ENCODE measurements around the gene TAP1.
A peak's percentile ranks its signal among the peaks of the same experiment; 100 is the strongest.

The TAP1 gene

DNA sequence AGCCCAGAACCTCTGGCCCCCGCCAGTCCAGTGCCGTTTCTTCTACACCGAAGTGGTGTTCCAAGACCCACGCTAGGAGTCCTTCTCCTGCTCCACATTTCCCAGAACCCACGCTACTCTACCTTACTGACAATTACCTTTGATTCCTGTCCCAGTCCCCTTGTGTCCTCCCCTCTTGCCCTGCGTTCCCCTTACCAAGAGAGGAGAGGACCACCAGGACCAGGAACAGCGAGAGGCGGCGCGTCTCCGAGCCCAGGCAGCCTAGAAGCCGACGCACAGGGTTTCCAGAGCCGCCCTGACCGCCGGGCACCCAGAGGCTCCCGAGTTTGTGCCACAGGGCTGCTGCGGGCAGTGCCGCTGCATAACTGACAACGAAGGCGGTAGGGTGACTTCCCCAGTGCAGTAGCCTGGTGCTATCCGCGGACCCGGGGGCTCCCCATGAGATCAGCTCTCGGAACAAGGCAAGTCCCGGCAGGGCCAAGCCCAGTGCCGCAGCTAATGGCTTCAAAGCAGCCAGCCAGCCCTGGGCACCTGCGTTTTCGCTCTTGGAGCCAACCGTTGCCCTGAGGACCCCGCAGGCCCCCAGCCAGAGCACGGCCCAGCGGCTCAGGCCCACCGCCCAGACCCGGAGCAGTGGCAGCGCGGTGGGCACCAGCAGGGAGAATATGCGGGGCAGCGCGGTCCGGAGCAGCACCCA lies 512 bp downstream of the TAP1 start:
- Histone ChIP-seq H3K27me3 (no peaks in the 10 kb centered on the region), H3K4me1 (peaks cover 0 to 21% (median 14%) of the 10 kb centered on the region in 4 donors), H3K4me3 (peak overlapping the region; percentile 78 to 86), H3K9me3 (no peaks in the 10 kb centered on the region), H3K36me3 (peaks cover 23 to 33% (median 31%) of the 10 kb centered on the region in 3 donors), H3K27ac (peak overlapping the region; percentile 92 to 96)
- intact Hi-C loops (cut with DNase I; ENCODE audit: low total_unique reads) = loop anchor here (2.0 kb wide), 1 partner anchor 14 kb away; the partner anchor contains the start of gene TAP2
- DNase-seq = peak; percentile 46 to 79
- TF ChIP-seq, protein P1, sequence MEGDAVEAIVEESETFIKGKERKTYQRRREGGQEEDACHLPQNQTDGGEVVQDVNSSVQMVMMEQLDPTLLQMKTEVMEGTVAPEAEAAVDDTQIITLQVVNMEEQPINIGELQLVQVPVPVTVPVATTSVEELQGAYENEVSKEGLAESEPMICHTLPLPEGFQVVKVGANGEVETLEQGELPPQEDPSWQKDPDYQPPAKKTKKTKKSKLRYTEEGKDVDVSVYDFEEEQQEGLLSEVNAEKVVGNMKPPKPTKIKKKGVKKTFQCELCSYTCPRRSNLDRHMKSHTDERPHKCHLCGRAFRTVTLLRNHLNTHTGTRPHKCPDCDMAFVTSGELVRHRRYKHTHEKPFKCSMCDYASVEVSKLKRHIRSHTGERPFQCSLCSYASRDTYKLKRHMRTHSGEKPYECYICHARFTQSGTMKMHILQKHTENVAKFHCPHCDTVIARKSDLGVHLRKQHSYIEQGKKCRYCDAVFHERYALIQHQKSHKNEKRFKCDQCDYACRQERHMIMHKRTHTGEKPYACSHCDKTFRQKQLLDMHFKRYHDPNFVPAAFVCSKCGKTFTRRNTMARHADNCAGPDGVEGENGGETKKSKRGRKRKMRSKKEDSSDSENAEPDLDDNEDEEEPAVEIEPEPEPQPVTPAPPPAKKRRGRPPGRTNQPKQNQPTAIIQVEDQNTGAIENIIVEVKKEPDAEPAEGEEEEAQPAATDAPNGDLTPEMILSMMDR (IDR thresholded peaks at IDR 0.05) = no peak

DNA sequence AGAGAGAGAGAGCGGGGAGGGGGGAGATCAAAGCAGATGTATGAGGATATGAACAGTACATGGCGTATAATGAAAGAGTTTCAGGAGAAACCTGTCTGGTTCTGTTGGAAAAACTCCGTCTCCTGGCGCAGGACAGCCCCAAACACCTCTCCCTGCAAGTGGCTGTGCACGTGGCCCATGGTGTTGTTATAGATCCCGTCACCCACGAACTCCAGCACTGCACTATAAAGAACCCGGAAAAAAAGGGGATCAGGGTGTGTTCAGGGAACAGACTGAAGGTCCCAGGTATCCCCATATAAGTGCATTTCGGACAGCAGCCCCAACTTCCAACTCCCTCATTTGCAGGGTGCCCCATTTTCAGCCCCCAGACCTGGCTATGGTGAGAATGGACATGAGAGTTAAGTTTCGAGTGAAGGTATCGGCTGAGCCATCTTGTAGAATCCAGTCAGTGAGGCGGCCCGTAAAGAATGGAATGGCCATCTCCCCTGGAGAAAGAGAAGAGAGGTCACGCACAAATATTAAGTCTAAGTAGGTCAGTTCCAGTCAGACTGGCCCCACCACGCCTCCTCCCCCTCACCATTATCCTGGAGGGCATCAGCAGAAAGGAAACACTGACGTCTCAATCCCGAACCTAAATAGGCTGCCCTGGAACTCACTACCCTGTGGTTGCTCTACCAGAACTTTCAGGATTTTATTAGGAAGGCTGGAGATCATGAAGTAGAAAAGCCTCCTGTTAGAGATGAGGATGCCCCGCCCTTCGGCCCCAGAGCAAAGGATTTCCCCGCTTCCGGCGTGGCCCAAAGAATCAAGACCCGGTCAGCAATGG lies 1.3 kb downstream of the TAP1 start:
- H3K4me3 ChIP-seq = peak overlapping the region; percentile 78 to 86
- intact Hi-C loops (cut with DNase I; ENCODE audit: low total_unique reads) = loop anchor here (2.0 kb wide), 1 partner anchor 13 kb away; the partner anchor contains the start of gene TAP2
- TF ChIP-seq, protein P1 (IDR thresholded peaks at IDR 0.05) = no peak

DNA sequence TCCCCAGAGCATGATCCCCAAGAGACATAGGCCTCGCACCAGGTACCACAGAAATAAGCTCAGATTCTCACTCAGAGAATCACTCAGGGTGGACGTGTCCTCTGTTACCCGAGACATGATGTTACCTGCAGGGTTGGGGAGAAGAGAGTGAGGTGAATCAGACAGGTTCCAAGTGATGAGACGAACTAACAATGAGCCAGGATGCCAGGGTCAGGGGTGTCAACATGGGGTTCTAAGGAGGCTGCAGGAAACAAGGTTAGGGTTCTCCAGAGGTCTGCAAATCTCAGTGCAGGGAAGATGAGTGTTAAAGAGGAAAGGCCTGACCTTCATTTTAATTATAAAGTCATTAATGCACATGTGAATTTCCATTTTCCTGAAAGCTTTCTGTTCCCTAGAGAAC lies 2.5 kb downstream of the TAP1 start:
- peaks cover 0 to 21% (median 14%) of the 10 kb centered on the region in 4 donors for H3K4me1 ChIP-seq
- H3K4me3 ChIP-seq = no peak overlapping the region

More for the DNA sequence above, 1.3 kb downstream of the TAP1 start:
- peak; percentile 48 to 80 for DNase-seq
- no peaks in the 10 kb centered on the region for H3K27me3 ChIP-seq
- peaks cover 0 to 21% (median 14%) of the 10 kb centered on the region in 4 donors for H3K4me1 ChIP-seq
- H3K27ac ChIP-seq = peak overlapping the region; percentile 92 to 96
- H3K9me3 ChIP-seq = no peaks in the 10 kb centered on the region
- peaks cover 31 to 39% (median 35%) of the 10 kb centered on the region in 3 donors for H3K36me3 ChIP-seq

DNA sequence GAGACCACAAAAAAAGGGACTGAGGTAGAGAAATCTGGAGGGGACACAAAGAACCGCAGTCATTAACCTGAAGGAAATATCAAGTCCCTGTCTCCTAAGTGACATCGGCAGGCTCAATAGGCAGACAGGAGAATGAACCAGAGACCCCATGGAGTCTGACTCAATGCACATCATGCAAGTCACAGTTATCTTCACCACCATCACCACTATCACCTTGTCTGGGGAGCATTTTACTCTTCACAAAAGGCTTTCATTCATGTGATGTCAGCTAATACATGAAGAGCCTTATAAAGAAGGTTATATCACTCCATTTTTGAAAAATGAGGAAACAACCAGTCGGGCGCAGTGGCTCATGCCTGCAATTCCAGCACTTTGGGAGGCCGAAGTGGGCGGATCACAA lies 4.4 kb downstream of the TAP1 start:
- DNase-seq = no peak
- H3K4me1 ChIP-seq = peaks cover 0 to 22% (median 14%) of the 10 kb centered on the region in 4 donors
- no peaks in the 10 kb centered on the region for H3K27me3 ChIP-seq
- intact Hi-C loops (cut with DNase I; ENCODE audit: low total_unique reads) = loop anchor here (5.0 kb wide), 1 partner anchor 1037 kb away; no protein-coding TSS in a partner anchor
- H3K36me3 ChIP-seq = peaks cover 47 to 57% (median 56%) of the 10 kb centered on the region in 3 donors
- H3K27ac ChIP-seq = no peak overlapping the region
- H3K4me3 ChIP-seq = no peak overlapping the region
- TF ChIP-seq, protein P1 (IDR thresholded peaks at IDR 0.05) = no peak
- no peaks in the 10 kb centered on the region for H3K9me3 ChIP-seq

More for the DNA sequence above, 2.5 kb downstream of the TAP1 start:
- Histone ChIP-seq H3K9me3 (no peaks in the 10 kb centered on the region), H3K27ac (peak overlapping the region in 1 of 2 donors; percentile 10), H3K27me3 (no peaks in the 10 kb centered on the region), H3K36me3 (peaks cover 43 to 51% (median 47%) of the 10 kb centered on the region in 3 donors)
- intact Hi-C loops (cut with DNase I; ENCODE audit: low total_unique reads) = no loop called here
- no peak for DNase-seq
- TF ChIP-seq, protein P1 (IDR thresholded peaks at IDR 0.05) = no peak

DNA sequence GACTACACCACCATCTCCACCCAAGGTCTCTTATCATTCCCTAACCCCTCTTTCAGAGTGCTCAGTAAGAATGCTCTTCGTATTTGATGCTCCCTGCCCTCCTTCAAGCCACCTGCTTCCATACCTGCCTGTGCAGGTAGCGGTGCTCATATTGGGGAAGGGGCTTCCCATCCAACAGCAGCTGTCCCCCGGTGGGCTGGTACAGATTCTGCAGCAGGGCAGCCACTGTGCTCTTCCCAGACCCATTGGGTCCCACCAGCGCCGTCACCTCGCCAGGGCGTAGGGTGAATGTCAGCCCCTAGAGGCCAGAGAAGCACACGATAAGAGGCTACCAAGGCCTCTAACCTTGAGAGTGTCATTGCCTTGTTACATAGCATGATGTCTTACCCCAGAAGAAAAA lies 5.7 kb downstream of the TAP1 start:
- Histone ChIP-seq H3K9me3 (no peaks in the 10 kb centered on the region), H3K4me3 (no peak overlapping the region), H3K27me3 (no peaks in the 10 kb centered on the region), H3K4me1 (peaks cover 0 to 28% (median 21%) of the 10 kb centered on the region in 4 donors), H3K36me3 (peaks cover 47 to 57% (median 56%) of the 10 kb centered on the region in 3 donors), H3K27ac (no peak overlapping the region)
- intact Hi-C loops (cut with DNase I; ENCODE audit: low total_unique reads) = loop anchor here (5.0 kb wide), 1 partner anchor 1035 kb away; no protein-coding TSS in a partner anchor
- DNase-seq = no peak
- TF ChIP-seq, protein P1 (IDR thresholded peaks at IDR 0.05) = no peak

All from tibial artery (tissue), 4 donors.